PC-9 (cell line): Measurements from ENCODE around the gene LAMB1. TPM values are rescaled to one million over a fixed set of nuclear protein-coding genes. Genes with fewer than 3 reads are reported as not detected.

Source experiments
- BruUV-seq: library from RNA; stranded (reverse); fragments of 400-500 nt; replicated peaks from 2 replicates; lab custom pipeline; 2021; lab: Mats Ljungman, UMichigan
- CTCF ChIA-PET: fragments of 300-600 bp; sonication (Branson Sonifier 250); formaldehyde crosslinking; loops from one replicate; lab custom pipeline; 2022; ENCODE audit warnings: antibody characterized with exemption; lab: Charles Lee
- POLR2A ChIA-PET: fragments of 300-600 bp; sonication (Branson Sonifier 250); formaldehyde crosslinking; loops from one replicate; lab custom pipeline; 2022; ENCODE audit warnings: antibody characterized with exemption; ENCODE audit not compliant: unreplicated experiment; lab: Charles Lee
- DNase-seq, 2 experiments: peaks; one replicate each; pipeline versions ENCODE4 v3.0.0 to v3.0.0-alpha.2; 2015 to 2022; ENCODE audit warnings: mixed read lengths in 1 of 2
- H2AFZ ChIP-seq: fragments of 200-600 bp; sonication (generic); 2 replicates; pipeline ENCODE4 v1.8.1; 2017; ENCODE audit warnings: antibody characterized with exemption
- H3F3A ChIP-seq: fragments of 200-600 bp; sonication (generic); 2 replicates; pipeline ENCODE4 v1.8.1; 2017; ENCODE audit warnings: antibody characterized with exemption, mild to moderate bottlenecking, low read depth; ENCODE audit not compliant: insufficient read depth
- H3K27ac ChIP-seq: fragments of 200-600 bp; sonication (generic); 2 replicates; pipeline ENCODE4 v1.6.1; 2016; ENCODE audit warnings: mixed run types
- H3K27me3 ChIP-seq: fragments of 200-600 bp; sonication (generic); 2 replicates; pipeline ENCODE4 v1.6.1; 2016; ENCODE audit warnings: low read depth, mixed run types; ENCODE audit not compliant: insufficient read depth
- H3K36me3 ChIP-seq: fragments of 200-600 bp; sonication (generic); 2 replicates; pipeline ENCODE4 v1.6.1; 2016; ENCODE audit warnings: low read depth, mixed run types
- H3K4me1 ChIP-seq: fragments of 200-600 bp; sonication (generic); replicated peaks from 2 replicates; pipeline ENCODE4 v1.6.1; 2016; ENCODE audit warnings: mixed run types; ENCODE audit not compliant: insufficient read depth
- H3K4me2 ChIP-seq: fragments of 200-600 bp; sonication (generic); 2 replicates; pipeline ENCODE4 v1.6.1; 2017; ENCODE audit warnings: mixed run types
- H3K4me3 ChIP-seq: fragments of 200-600 bp; sonication (generic); 2 replicates; pipeline ENCODE4 v1.6.1; 2016; ENCODE audit warnings: mixed run types
- H3K79me2 ChIP-seq: fragments of 200-600 bp; sonication (generic); 2 replicates; pipeline ENCODE4 v1.6.1; 2017; ENCODE audit warnings: low read depth, mixed run types
- H3K9me2 ChIP-seq: fragments of 200-600 bp; sonication (generic); 2 replicates; pipeline ENCODE4 v1.8.1; 2017; ENCODE audit warnings: mild to moderate bottlenecking; ENCODE audit not compliant: insufficient read depth
- H3K9me3 ChIP-seq: fragments of 200-600 bp; sonication (generic); 2 replicates; pipeline ENCODE4 v1.8.1; 2016; ENCODE audit warnings: low read depth; ENCODE audit not compliant: insufficient read depth
- H4K20me1 ChIP-seq: fragments of 200-600 bp; sonication (generic); 2 replicates; pipeline ENCODE4 v1.8.1; 2017; ENCODE audit not compliant: insufficient read depth
- CTCF ChIP-seq: fragments of 200-600 bp; sonication (generic); conservative IDR thresholded peaks from 2 replicates; pipeline ENCODE4 v1.6.1; 2017; ENCODE audit warnings: mixed run types, antibody characterized with exemption, mild to moderate bottlenecking, moderate library complexity
- EZH2 ChIP-seq: fragments of 200-600 bp; sonication (generic); IDR thresholded peaks from 2 replicates; pipeline ENCODE4 v1.8.0; 2017; ENCODE audit warnings: antibody characterized with exemption, low read depth
- intact Hi-C: fragments of 100-400 bp; cut with micrococcal nuclease; formaldehyde crosslinking; loops from one replicate; pipeline ENCODE4 v1.10.0; 2022; ENCODE audit not compliant: unreplicated experiment
- total RNA-seq: library from RNA; stranded (reverse); gene quantifications from 2 replicates; pipeline ENCODE4 v1.2.3, GENCODE V29; 2021

The LAMB1 gene
- total RNA-seq, 1 experiment from 2014 or later: 236 TPM

DNA sequence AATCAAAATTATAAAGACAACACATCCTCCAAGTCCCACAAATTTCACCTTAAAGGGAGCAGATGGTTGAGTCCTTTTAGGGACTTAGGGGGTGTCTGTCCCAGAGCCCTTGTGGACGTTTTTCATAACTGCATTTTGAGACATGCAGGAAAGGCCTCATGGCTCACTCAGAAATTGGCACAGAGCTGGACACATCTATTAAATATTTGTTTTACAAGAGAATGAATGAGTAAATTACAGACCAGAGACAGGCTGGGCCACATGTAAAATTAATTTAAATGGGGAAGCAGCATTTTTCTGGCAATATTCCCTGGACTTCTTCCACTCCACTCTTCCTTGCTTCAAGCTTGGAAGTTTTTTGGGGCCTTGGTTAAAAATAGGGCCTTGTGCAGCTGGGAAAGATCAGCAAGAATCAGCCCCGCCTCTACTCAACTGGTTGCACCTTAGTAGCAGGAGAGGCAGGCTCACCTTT is 20.0 kb downstream of the LAMB1 start:
- Histone ChIP-seq H3K36me3 (peaks cover 32% of the 10 kb centered on the region), H3K79me2 (no peaks in the 10 kb centered on the region)
- no peak for DNase-seq

DNA sequence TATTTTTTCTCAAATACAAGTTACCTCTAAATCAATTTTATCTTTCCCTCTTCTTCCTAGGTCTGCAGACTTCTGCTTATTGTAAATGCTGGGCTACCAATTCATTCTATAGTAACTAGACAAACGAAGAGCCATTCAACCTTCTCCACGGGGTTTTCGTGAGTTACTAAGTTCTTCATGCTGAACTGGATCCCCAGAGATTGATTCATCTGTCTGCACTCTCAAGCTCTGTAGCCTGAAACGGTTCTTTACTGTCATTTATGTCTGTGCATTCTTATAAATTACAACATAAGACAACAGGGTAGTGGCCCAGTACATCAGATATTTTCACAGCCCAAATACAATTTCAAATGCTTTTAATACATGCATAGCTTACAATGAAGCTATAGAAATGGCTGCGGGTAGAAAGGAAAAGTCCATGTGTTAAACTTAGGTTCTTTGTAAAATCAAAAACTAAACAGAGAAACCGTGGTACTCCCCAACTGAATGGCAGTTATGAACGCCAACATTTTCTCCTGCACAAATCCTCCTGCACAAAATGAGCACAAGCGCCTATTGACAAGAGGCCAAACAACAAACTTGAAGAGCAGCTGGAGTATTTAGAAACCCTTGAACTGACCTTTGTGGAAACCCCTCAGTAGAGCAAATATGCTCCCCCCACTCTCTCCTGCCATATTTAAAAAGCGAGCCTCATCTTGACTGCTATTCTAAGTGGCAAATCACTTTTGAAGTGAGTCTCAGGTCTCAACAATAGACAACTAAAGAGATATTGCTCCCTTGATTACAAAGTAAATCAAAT is 20.7 kb downstream of the LAMB1 start:
- ChIA-PET POLR2A (interaction anchor here (0.6 kb wide), 1 partner anchor 587 kb away, joined by 4 read pairs; the partner anchor contains the start of genes DNAJB9 and THAP5), CTCF (no interaction called here)
- no peaks in the 10 kb centered on the region for H4K20me1 ChIP-seq
- H3K9me3 ChIP-seq: no peaks in the 10 kb centered on the region
- TF ChIP-seq CTCF (no peak), EZH2 (no peak)
- no peaks in the 10 kb centered on the region for H3K4me1 ChIP-seq
- H3F3A ChIP-seq: 0 out of 2 replicates have a peak, but pooled peaks cover 3% of the 10 kb centered on the region
- intact Hi-C loops: no loop called here
- peaks cover 32% of the 10 kb centered on the region for H3K36me3 ChIP-seq
- no peak overlapping the region for H3K4me2 ChIP-seq
- no peak overlapping the region for H3K4me3 ChIP-seq
- H3K9me2 ChIP-seq: no peaks in the 10 kb centered on the region
- no peak overlapping the region for H3K27ac ChIP-seq
- no peak for DNase-seq
- H3K27me3 ChIP-seq: no peaks in the 10 kb centered on the region
- H2AFZ ChIP-seq: no peak overlapping the region
- no TSS peak for BruUV-seq
- no peaks in the 10 kb centered on the region for H3K79me2 ChIP-seq

More for the DNA sequence above, 20.0 kb downstream of the LAMB1 start:
- H3K4me1 ChIP-seq: no peaks in the 10 kb centered on the region
- TF ChIP-seq CTCF: no peak
- no peak for TF ChIP-seq EZH2
- ChIA-PET POLR2A (interaction anchor here (0.6 to 0.7 kb wide), 2 partner anchors 470 to 587 kb away, joined by 4 to 5 read pairs; partner anchors contain the start of genes DNAJB9 and THAP5), CTCF (interaction anchor here (0.6 kb wide), 1 partner anchor 163 kb away, joined by 6 read pairs; no protein-coding TSS in a partner anchor)
- intact Hi-C loops: no loop called here
- H3K9me2 ChIP-seq: no peaks in the 10 kb centered on the region
- 0 out of 2 replicates have a peak, but pooled peaks cover 3% of the 10 kb centered on the region for H3F3A ChIP-seq
- H3K9me3 ChIP-seq: no peaks in the 10 kb centered on the region
- H3K27me3 ChIP-seq: no peaks in the 10 kb centered on the region
- no TSS peak for BruUV-seq
- no peak overlapping the region for H2AFZ ChIP-seq
- no peak overlapping the region for H3K27ac ChIP-seq
- H3K4me2 ChIP-seq: no peak overlapping the region
- no peak overlapping the region for H3K4me3 ChIP-seq
- no peaks in the 10 kb centered on the region for H4K20me1 ChIP-seq

- no peaks in the 10 kb centered on the region for H3K79me2 ChIP-seq
- no peak overlapping the region for H3K4me2 ChIP-seq
- H3K4me1 ChIP-seq: no peaks in the 10 kb centered on the region
- ChIA-PET POLR2A (no interaction called here), CTCF (interaction anchor here (0.7 kb wide), 1 partner anchor 16 kb away, joined by 5 read pairs; no protein-coding TSS in a partner anchor)
- no peak for DNase-seq
- H3K9me2 ChIP-seq: no peaks in the 10 kb centered on the region
- H3K27me3 ChIP-seq: no peaks in the 10 kb centered on the region
- no peak overlapping the region for H3K27ac ChIP-seq
- intact Hi-C loops: no loop called here
- H4K20me1 ChIP-seq: no peaks in the 10 kb centered on the region
- peaks cover 24% of the 10 kb centered on the region; the same call in 1 of the 2 replicates for H3K36me3 ChIP-seq
- H3K4me3 ChIP-seq: no peak overlapping the region
- H2AFZ ChIP-seq: no peak overlapping the region
- BruUV-seq: no TSS peak
- TF ChIP-seq CTCF: no peak
- no peak for TF ChIP-seq EZH2
- H3F3A ChIP-seq: 0 out of 2 replicates have a peak, but pooled peaks cover 3% of the 10 kb centered on the region
- H3K9me3 ChIP-seq: no peaks in the 10 kb centered on the region
Observed at GRCh38 chr7:107981466-107981865, 21.5 kb downstream of the LAMB1 start.
